Measurements from ENCODE around the gene KIF26B. TPM values are rescaled to one million over a fixed set of nuclear protein-coding genes. Genes with fewer than 3 reads are reported as not detected.

KIF26B gene
- total RNA-seq, 1 donor from 2014 or later, result 3.4 TPM

- no peaks in the 10 kb centered on the region for H3K36me3 Mint-ChIP-seq (ENCODE audit: low read depth, unreplicated experiment)
- DNase-seq (ENCODE audit: low spot score), result no peak
- H3K9me3 Mint-ChIP-seq (ENCODE audit: unreplicated experiment), result no peaks in the 10 kb centered on the region
- no peak for TF ChIP-seq CTCF (IDR thresholded peaks at IDR 0.05; ENCODE audit: unreplicated experiment)
- H3K4me1 Mint-ChIP-seq (ENCODE audit: unreplicated experiment), result peaks cover 5% of the 10 kb centered on the region
- H3K27me3 Mint-ChIP-seq (ENCODE audit: unreplicated experiment), result peaks cover 1% of the 10 kb centered on the region
- no peak overlapping the region for H3K27ac Mint-ChIP-seq (ENCODE audit: unreplicated experiment)
- H3K4me3 Mint-ChIP-seq (ENCODE audit: unreplicated experiment), result no peak overlapping the region
Measured at GRCh38 chr1:245245021-245245667, 90.4 kb downstream of the KIF26B start.

- DNase-seq (ENCODE audit: low spot score), result no peak
- H3K4me1 Mint-ChIP-seq (ENCODE audit: unreplicated experiment), result peaks cover 5% of the 10 kb centered on the region
- H3K36me3 Mint-ChIP-seq (ENCODE audit: low read depth, unreplicated experiment), result no peaks in the 10 kb centered on the region
- peaks cover 1% of the 10 kb centered on the region for H3K27me3 Mint-ChIP-seq (ENCODE audit: unreplicated experiment)
- H3K27ac Mint-ChIP-seq (ENCODE audit: unreplicated experiment), result no peak overlapping the region
- TF ChIP-seq CTCF (IDR thresholded peaks at IDR 0.05; ENCODE audit: unreplicated experiment), result no peak
- H3K9me3 Mint-ChIP-seq (ENCODE audit: unreplicated experiment), result no peaks in the 10 kb centered on the region
- no peak overlapping the region for H3K4me3 Mint-ChIP-seq (ENCODE audit: unreplicated experiment)
Measured at GRCh38 chr1:245246433-245246832, 91.6 kb downstream of the KIF26B start.

GRCh38 chr1:245247356-245247755 is 92.6 kb downstream of the KIF26B start:
- Mint-ChIP-seq H3K27me3 (ENCODE audit: unreplicated experiment) (peaks cover 1% of the 10 kb centered on the region), H3K36me3 (ENCODE audit: low read depth, unreplicated experiment) (no peaks in the 10 kb centered on the region), H3K4me1 (ENCODE audit: unreplicated experiment) (peaks cover 5% of the 10 kb centered on the region), H3K27ac (ENCODE audit: unreplicated experiment) (no peak overlapping the region), H3K9me3 (ENCODE audit: unreplicated experiment) (no peaks in the 10 kb centered on the region), H3K4me3 (ENCODE audit: unreplicated experiment) (no peak overlapping the region)
- no peak for TF ChIP-seq CTCF (IDR thresholded peaks at IDR 0.05; ENCODE audit: unreplicated experiment)
- DNase-seq (ENCODE audit: low spot score), result no peak

GRCh38 chr1:245247801-245248200 is 93.0 kb downstream of the KIF26B start:
- DNase-seq (ENCODE audit: low spot score), result no peak
- Mint-ChIP-seq H3K27ac (ENCODE audit: unreplicated experiment) (no peak overlapping the region), H3K9me3 (ENCODE audit: unreplicated experiment) (no peaks in the 10 kb centered on the region), H3K4me1 (ENCODE audit: unreplicated experiment) (peaks cover 5% of the 10 kb centered on the region), H3K4me3 (ENCODE audit: unreplicated experiment) (no peak overlapping the region), H3K27me3 (ENCODE audit: unreplicated experiment) (peaks cover 1% of the 10 kb centered on the region), H3K36me3 (ENCODE audit: low read depth, unreplicated experiment) (no peaks in the 10 kb centered on the region)
- no peak for TF ChIP-seq CTCF (IDR thresholded peaks at IDR 0.05; ENCODE audit: unreplicated experiment)

GRCh38 chr1:245248231-245248731 is 93.5 kb downstream of the KIF26B start:
- DNase-seq (ENCODE audit: low spot score), result no peak
- Mint-ChIP-seq H3K4me1 (ENCODE audit: unreplicated experiment) (peaks cover 5% of the 10 kb centered on the region), H3K27me3 (ENCODE audit: unreplicated experiment) (peaks cover 1% of the 10 kb centered on the region), H3K9me3 (ENCODE audit: unreplicated experiment) (no peaks in the 10 kb centered on the region), H3K27ac (ENCODE audit: unreplicated experiment) (no peak overlapping the region), H3K4me3 (ENCODE audit: unreplicated experiment) (no peak overlapping the region), H3K36me3 (ENCODE audit: low read depth, unreplicated experiment) (no peaks in the 10 kb centered on the region)
- no peak for TF ChIP-seq CTCF (IDR thresholded peaks at IDR 0.05; ENCODE audit: unreplicated experiment)
